NCI-H1417 (cell line): ENCODE data around the gene ACHE.

ENCODE experiments used
- DNase-seq, 3 experiments: peaks; one replicate each; lab custom pipeline; 2025; lab: John Stamatoyannopoulos, UW

ACHE gene

GRCh38 chr7:100896732-100897608 is 1.3 kb upstream of the ACHE start:
- peak; percentile 35 to 62 (median 48) for DNase-seq

- peak in 2 of 3 experiments; percentile 61 to 64 for DNase-seq
Observed at GRCh38 chr7:100895956-100896731, 456 bp upstream of the ACHE start.

- peak; percentile 23 to 65 (median 65) for DNase-seq
Observed at GRCh38 chr7:100894860-100895700, 608 bp downstream of the ACHE start.

GRCh38 chr7:100893910-100894721 is 1.6 kb downstream of the ACHE start:
- no peak for DNase-seq

DNA sequence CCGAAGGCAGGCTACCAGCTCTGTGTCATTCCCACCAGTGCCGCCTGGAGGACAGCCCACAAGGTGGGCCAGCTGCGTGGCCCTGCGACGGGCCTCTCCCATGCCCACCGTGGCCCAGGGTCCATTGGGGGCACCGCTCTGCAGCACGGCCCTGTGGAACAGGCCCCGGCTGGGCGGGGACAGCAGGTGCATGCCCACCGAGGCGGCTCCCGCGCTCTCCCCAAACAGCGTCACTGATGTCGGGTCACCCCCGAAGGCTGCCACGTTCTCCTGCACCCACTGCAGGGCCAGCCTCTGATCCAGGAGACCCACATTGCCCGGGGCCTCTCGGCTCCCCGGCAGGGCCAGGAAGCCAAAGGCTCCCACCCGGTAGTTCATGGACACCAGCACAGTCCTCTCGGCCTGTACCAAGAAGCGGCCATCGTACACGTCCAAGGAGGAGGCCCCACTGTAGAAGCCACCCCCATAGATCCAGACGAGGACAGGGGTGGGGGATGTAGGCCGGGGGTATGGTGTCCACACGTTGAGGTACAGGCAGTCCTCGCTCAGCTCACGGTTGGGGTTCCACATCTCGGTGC is 2.3 kb downstream of the ACHE start:
- DNase-seq: no peak

- no peak for DNase-seq
Observed at GRCh38 chr7:100892364-100893317, 3.0 kb downstream of the ACHE start.

DNA sequence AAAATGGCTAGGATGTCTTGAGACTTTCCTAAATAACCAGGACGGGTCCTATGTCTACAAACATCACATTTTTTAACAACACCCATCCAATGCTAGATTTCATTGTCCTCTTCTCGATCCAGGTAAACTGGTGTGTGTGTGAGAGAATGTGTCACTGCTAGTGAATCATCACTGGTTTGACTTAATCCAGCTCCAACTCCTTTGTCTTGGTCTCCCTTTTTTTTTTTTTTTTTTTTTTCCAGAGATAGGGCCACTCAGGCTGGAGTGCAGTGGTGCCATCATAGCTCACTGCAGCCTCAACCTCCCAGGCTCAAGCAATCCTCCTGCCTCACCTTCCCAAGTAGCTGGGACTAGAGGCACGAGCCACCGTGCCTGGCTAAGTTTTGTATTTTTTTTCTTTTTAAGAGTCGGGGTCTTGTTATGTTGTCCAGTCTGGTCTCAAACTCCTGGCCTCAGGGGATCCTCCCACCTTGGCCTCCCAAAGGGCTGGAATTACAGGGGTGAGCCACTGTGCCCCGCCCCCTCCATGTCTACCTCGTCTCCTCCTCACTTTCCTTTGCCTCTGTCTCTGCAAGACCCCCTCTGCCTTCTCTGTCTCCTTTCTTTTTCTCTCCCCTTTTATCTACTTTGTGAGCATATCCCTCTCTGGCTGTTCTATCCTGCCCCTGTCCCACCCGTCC is 4.0 kb downstream of the ACHE start:
- peak in 1 of 3 experiments; percentile 55 for DNase-seq

DNA sequence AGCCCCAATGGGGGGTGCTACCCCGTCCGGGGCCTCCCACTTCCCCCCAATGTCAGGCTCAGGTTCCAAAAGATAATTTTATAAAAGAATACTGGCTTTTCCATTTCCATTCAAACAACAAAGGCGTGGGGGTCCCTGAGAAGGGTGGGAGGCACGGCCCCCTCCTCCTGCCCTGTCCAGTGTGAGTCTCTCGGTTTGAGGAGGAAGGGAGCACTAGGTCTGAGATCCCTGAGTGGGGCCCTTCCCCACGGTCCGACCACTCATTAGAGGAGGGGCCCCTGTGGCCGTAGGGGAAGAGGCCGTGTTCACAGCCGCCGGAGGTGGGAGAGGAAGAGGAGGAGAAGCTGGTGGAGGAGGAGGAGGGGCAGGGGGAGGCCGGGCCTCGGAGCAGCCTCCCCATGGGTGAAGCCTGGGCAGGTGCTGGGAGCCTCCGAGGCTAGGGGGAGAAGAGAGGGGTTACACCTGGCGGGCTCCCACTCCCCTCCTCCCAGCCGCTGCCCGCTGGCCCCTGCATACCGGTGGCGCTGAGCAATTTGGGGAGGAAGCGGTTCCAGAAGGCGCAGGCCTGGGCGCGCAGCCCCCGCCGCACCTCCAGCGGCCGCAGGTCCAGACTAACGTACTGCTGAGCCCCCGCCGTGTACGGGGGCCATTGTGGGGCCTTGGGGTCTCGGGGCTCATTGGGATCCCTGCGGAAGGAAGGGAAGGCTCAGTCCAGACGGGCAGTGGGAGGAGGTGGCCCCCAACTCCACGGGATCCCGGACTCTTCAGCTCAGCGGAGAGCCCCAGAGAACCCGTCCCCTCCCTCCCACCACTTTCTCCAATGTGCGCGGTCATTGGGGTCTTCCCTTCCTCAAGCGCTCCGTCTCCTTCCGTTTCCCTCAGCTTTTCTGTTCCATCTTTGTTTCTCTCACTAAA is 4.8 kb downstream of the ACHE start:
- peak in 2 of 3 experiments; percentile 51 to 66 for DNase-seq

DNA sequence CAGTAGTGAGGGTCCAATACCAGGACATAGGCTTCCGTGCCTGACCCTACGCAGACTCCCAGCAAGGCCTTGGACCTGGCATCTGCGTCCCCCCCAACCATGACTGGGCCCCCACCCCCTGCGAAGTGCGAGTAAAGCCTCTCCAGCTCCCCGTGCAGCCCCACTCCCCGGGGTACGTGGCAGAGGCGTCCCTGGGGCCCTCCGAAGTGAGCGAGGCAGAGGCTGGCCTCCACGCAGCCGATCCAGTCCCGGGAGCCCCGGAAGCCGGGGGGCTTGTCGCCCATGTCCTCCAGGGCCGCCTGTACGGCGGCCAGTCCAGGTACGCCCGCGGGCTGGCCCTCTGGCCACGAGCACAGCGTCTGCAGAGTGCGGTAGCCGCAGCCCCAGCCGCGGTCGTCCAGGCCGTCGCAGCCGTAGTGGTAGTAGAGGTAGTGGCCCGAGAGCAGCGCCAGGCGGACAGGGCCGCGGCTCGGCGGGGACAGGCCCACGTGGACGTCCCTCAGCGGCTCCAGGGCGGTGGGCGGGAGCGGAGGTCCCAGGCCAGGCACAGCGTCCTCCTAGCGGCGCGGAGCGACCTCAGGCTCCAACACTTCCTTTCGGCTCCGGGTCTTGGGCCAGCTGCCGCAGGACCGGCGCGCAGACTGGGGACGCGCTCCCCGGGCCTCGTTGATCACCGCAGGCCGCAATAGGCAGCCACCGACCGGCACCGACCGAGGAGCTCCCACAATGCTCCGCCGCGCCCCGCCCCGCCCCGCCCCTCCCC is 6.5 kb downstream of the ACHE start, which contains the start of gene UFSP1:
UFSP1 (minus strand) TSS at position 728 of the 763 bp plus-strand sequence; CDS start at position 284, 444 bp downstream.
- peak in 1 of 3 experiments; percentile 90 for DNase-seq

- DNase-seq: peak in 1 of 3 experiments; percentile 43
Observed at GRCh38 chr7:100888291-100888987, 7.2 kb downstream of the ACHE start.

GRCh38 chr7:100887516-100888290 is 8.0 kb downstream of the ACHE start:
- DNase-seq: peak in 1 of 3 experiments; percentile 30

DNA sequence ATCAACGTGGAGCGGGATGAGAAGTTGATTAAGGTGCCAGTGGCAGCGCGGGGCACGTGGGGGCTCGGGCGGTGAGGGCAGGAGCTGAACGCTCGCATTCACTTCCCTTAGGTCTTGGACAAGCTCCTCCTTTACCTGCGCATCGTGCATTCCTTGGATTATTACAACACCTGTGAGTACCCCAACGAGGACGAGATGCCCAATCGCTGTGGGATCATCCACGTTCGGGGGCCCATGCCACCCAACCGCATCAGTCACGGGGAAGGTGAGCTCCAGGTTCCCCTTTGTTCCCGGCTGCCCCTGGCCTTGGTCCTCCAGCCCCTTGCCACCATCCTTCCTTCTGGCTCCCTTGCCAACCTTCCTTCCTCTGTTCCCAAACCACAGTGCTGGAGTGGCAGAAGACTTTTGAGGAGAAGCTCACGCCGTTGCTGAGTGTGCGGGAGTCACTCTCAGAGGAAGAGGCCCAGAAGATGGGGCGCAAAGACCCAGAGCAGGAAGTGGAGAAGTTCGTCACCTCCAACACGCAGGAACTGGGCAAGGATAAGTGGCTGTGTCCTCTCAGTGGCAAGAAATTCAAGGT is 8.7 kb downstream of the ACHE start:
- no peak for DNase-seq

DNA sequence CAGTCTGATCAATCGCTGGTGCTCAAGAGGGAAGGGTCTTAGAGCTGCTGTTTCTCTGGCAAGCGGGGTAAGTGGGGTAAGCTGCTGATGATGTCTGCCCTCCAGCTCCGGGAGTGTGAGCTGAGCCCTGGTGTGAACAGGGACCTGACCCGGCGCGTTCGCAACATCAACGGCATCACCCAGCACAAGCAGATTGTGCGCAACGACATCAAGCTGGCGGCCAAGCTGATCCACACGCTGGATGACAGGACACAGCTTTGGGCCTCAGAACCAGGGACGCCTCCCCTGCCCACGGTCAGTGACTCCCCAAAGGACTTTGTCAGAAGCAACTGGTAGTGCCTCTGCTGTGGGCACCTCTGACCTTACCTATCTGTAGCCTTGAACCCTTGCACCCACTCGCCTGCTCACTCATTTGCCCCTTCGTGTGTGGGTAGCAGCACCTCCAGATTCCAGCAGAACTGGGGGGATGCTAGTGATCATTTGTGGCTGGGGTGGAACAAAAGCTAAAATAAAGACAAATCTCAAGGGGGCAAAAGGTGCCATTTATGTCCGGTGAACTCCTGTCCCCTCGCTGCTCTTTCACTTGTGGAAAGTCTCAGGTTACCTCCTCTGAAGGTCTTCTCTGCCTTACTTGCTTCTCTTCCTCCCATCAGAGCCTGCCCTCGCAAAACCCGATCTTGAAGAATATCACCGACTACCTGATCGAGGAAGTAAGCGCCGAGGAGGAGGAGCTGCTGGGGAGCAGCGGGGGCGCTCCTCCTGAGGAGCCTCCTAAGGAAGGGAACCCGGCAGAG is 9.3 kb downstream of the ACHE start:
- DNase-seq: no peak

GRCh38 chr7:100885440-100886141 is 10.1 kb downstream of the ACHE start:
- DNase-seq: no peak
